Measurements from ENCODE around the gene SPTLC2. TPM values are rescaled to one million over a fixed set of nuclear protein-coding genes. Genes with fewer than 3 reads are reported as not detected.

Gene SPTLC2
- total and polyA plus RNA-seq, 2 of the 8 experiments (the other 6 are each of a cell fraction or from before 2014, with no cell fraction given) = 8.9 to 35.1 TPM

GRCh38 chr14:77473921-77474320, 142.5 kb downstream of the SPTLC2 start:
- H2BK120ac ChIP-seq (replicated peaks; ENCODE audit: low read depth, low read length) = no peak overlapping the region
- H3K9me3 ChIP-seq (ENCODE audit: insufficient read depth in 2 of 2, low read depth in 1 of 2, low read length in 1 of 2) = no peaks in the 10 kb centered on the region
- H3K23ac ChIP-seq (ENCODE audit: insufficient read length) = no peak overlapping the region
- no peak overlapping the region for H3K4me3 ChIP-seq (ENCODE audit: extremely low read depth in 1 of 4, insufficient read depth in 2 of 4, low read depth in 3 of 4, low read length in 4 of 4)
- H3K18ac ChIP-seq (ENCODE audit: extremely low read depth, low read length) = no peak overlapping the region
- DNase-seq (ENCODE audit: low read depth in 1 of 2, low spot score in 2 of 2) (no peak), FAIRE-seq (no peak)
- H3K4ac ChIP-seq (replicated peaks; ENCODE audit: insufficient read length, low read depth, low read length) = no peak overlapping the region
- H2BK12ac ChIP-seq (ENCODE audit: low read depth, low read length) = no peak overlapping the region
- no peak overlapping the region for H2BK5ac ChIP-seq (ENCODE audit: low read depth, low read length)
- H2AK5ac ChIP-seq (ENCODE audit: low read depth, low read length) = no peak overlapping the region
- no peak overlapping the region for H4K5ac ChIP-seq (ENCODE audit: insufficient read length, low read depth, low read length)
- no peak overlapping the region for H3K9ac ChIP-seq (replicated peaks in 1 of 4; ENCODE audit: extremely low read depth in 1 of 4, low read depth in 3 of 4, low read length in 3 of 4)
- H4K20me1 ChIP-seq (replicated peaks in 1 of 2; ENCODE audit: control insufficient read depth in 1 of 2, insufficient read depth in 2 of 2, low read length in 2 of 2) = no peaks in the 10 kb centered on the region
- no peaks in the 10 kb centered on the region for H3K79me1 ChIP-seq (ENCODE audit: low read depth, low read length)
- H3K36me3 ChIP-seq (ENCODE audit: control insufficient read depth in 2 of 4, insufficient read depth in 4 of 4, low read length in 3 of 4) = peaks cover 0 to 8% (median 2%) of the 10 kb centered on the region in 4 experiments; a peak in 5 of 8 replicates
- 76% methylated on average over 5 of the region's 5 CpGs; no CpG with 5 or more reads in 1 of the 2 experiments for WGBS, 2 experiments (ENCODE audit: extremely low coverage in 1 of 2, insufficient coverage in 1 of 2, insufficient read length in 1 of 2, insufficient replicate concordance in 2 of 2, low coverage in 1 of 2, low lambda C conversion rate in 2 of 2, missing lambda C conversion rate in 1 of 2)
- H3K56ac ChIP-seq (replicated peaks; ENCODE audit: insufficient read length, low read depth, low read length) = no peak overlapping the region
- peaks cover 0 to 6% (median 3%) of the 10 kb centered on the region in 4 experiments; a peak in 3 of 7 replicates for H3K4me1 ChIP-seq (replicated peaks in 1 of 4; ENCODE audit: control insufficient read depth in 3 of 4, insufficient read depth in 4 of 4, low read length in 3 of 4)
- ChIA-PET POLR2A (ENCODE audit: partially characterized antibody) (no interaction called here), CTCF (ENCODE audit: partially characterized antibody) (interaction anchor here (0.6 to 7.9 kb wide), 2 partner anchors 13 to 77 kb away, joined by 3 to 54 read pairs; no protein-coding TSS in a partner anchor)
- H3K4me2 ChIP-seq (ENCODE audit: insufficient read depth in 1 of 2, low read depth in 2 of 2, low read length in 2 of 2) = no peak overlapping the region
- H3K27ac ChIP-seq (ENCODE audit: low read depth, low read length) = no peak overlapping the region
- no peak overlapping the region for H3K14ac ChIP-seq (ENCODE audit: insufficient read length)
- TF ChIP-seq SP2 (IDR thresholded peaks at IDR 0.05; ENCODE audit: low read length) (no peak), ATF2 (IDR thresholded peaks at IDR 0.05; ENCODE audit: low read length) (no peak), SIRT6 (IDR thresholded peaks at IDR 0.05; ENCODE audit: low read length) (no peak)
- no peak overlapping the region for H4K8ac ChIP-seq (ENCODE audit: extremely low read depth, insufficient read depth, low read length)
- no peaks in the 10 kb centered on the region for H3K23me2 ChIP-seq (ENCODE audit: low read depth, low read length)
- H3K27me3 ChIP-seq (replicated peaks in 1 of 4; ENCODE audit: control insufficient read depth in 3 of 4, extremely low read depth in 1 of 4, insufficient read depth in 3 of 4, low read length in 3 of 4) = no peaks in the 10 kb centered on the region
- H3K79me2 ChIP-seq (ENCODE audit: control insufficient read depth in 1 of 2, insufficient read depth in 2 of 2, low read length in 2 of 2) = no peaks in the 10 kb centered on the region
- no peak overlapping the region for H2AFZ ChIP-seq (ENCODE audit: low read length)
- no peak overlapping the region for H2BK20ac ChIP-seq (ENCODE audit: low read length)
- no peak overlapping the region for H2BK15ac ChIP-seq (ENCODE audit: low read length)
- H4K91ac ChIP-seq (replicated peaks; ENCODE audit: insufficient read length, low read length) = no peak overlapping the region
